ENCODE results near the gene SENP1.

- TF ChIP-seq, protein P1, sequence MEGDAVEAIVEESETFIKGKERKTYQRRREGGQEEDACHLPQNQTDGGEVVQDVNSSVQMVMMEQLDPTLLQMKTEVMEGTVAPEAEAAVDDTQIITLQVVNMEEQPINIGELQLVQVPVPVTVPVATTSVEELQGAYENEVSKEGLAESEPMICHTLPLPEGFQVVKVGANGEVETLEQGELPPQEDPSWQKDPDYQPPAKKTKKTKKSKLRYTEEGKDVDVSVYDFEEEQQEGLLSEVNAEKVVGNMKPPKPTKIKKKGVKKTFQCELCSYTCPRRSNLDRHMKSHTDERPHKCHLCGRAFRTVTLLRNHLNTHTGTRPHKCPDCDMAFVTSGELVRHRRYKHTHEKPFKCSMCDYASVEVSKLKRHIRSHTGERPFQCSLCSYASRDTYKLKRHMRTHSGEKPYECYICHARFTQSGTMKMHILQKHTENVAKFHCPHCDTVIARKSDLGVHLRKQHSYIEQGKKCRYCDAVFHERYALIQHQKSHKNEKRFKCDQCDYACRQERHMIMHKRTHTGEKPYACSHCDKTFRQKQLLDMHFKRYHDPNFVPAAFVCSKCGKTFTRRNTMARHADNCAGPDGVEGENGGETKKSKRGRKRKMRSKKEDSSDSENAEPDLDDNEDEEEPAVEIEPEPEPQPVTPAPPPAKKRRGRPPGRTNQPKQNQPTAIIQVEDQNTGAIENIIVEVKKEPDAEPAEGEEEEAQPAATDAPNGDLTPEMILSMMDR (IDR thresholded peaks at IDR 0.05) = no peak
- no peak for TF ChIP-seq POLR2A (IDR thresholded peaks at IDR 0.05)
Observed at GRCh38 chr12:48031135-48031960, 74.5 kb downstream of the SENP1 start.

Measured in adrenal gland (tissue), 5 donors.